ENCODE results near the gene LANCL2.

DNA sequence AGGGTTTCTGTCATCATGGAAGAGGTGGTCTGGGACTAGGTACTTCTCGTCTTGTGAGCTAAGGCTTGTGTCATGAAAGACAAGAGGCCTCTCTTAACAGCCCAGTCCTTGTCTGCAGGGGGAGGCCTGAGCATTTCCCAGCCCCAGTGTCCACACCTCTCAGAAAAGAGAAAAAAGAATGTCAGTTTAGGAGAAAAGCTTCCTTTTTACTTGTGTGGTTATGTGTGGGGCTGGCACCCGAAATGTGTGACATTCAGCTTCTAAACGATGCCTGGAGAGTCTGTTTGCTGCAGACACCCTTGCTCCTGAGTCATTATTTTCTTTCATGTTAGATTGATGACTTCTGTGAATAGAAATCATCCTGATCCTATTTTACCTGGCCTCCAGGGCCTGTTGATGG lies 67.4 kb downstream of the LANCL2 start:
- TF ChIP-seq, protein P1, sequence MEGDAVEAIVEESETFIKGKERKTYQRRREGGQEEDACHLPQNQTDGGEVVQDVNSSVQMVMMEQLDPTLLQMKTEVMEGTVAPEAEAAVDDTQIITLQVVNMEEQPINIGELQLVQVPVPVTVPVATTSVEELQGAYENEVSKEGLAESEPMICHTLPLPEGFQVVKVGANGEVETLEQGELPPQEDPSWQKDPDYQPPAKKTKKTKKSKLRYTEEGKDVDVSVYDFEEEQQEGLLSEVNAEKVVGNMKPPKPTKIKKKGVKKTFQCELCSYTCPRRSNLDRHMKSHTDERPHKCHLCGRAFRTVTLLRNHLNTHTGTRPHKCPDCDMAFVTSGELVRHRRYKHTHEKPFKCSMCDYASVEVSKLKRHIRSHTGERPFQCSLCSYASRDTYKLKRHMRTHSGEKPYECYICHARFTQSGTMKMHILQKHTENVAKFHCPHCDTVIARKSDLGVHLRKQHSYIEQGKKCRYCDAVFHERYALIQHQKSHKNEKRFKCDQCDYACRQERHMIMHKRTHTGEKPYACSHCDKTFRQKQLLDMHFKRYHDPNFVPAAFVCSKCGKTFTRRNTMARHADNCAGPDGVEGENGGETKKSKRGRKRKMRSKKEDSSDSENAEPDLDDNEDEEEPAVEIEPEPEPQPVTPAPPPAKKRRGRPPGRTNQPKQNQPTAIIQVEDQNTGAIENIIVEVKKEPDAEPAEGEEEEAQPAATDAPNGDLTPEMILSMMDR (conservative IDR thresholded peaks at IDR 0.05; ENCODE audit: low read depth in 2 of 2) = no peak
- TF ChIP-seq POLR2AphosphoS5 (IDR thresholded peaks at IDR 0.05; ENCODE audit: low read depth) (no peak), EZH2 (IDR thresholded peaks at IDR 0.05; ENCODE audit: low read depth, unreplicated experiment) (no peak), CREB1 (CRISPR knock-in tag; IDR thresholded peaks at IDR 0.05; ENCODE audit: low read depth) (no peak), EZH2phosphoT487 (IDR thresholded peaks at IDR 0.05; ENCODE audit: unreplicated experiment) (no peak)
- TF ChIP-seq, protein P2, sequence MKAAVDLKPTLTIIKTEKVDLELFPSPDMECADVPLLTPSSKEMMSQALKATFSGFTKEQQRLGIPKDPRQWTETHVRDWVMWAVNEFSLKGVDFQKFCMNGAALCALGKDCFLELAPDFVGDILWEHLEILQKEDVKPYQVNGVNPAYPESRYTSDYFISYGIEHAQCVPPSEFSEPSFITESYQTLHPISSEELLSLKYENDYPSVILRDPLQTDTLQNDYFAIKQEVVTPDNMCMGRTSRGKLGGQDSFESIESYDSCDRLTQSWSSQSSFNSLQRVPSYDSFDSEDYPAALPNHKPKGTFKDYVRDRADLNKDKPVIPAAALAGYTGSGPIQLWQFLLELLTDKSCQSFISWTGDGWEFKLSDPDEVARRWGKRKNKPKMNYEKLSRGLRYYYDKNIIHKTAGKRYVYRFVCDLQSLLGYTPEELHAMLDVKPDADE (IDR thresholded peaks at IDR 0.05) = no peak
- TF ChIP-seq, protein P3, sequence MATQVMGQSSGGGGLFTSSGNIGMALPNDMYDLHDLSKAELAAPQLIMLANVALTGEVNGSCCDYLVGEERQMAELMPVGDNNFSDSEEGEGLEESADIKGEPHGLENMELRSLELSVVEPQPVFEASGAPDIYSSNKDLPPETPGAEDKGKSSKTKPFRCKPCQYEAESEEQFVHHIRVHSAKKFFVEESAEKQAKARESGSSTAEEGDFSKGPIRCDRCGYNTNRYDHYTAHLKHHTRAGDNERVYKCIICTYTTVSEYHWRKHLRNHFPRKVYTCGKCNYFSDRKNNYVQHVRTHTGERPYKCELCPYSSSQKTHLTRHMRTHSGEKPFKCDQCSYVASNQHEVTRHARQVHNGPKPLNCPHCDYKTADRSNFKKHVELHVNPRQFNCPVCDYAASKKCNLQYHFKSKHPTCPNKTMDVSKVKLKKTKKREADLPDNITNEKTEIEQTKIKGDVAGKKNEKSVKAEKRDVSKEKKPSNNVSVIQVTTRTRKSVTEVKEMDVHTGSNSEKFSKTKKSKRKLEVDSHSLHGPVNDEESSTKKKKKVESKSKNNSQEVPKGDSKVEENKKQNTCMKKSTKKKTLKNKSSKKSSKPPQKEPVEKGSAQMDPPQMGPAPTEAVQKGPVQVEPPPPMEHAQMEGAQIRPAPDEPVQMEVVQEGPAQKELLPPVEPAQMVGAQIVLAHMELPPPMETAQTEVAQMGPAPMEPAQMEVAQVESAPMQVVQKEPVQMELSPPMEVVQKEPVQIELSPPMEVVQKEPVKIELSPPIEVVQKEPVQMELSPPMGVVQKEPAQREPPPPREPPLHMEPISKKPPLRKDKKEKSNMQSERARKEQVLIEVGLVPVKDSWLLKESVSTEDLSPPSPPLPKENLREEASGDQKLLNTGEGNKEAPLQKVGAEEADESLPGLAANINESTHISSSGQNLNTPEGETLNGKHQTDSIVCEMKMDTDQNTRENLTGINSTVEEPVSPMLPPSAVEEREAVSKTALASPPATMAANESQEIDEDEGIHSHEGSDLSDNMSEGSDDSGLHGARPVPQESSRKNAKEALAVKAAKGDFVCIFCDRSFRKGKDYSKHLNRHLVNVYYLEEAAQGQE (IDR thresholded peaks at IDR 0.05; ENCODE audit: unreplicated experiment) = no peak

All from GM23338 (cell line).